Amniotic epithelial cell (primary cell): ENCODE data around the gene C1QL1.

Experiments used
- DNase-seq: peaks from one replicate; pipeline ENCODE4 v3.0.0-alpha.2; 2010; ENCODE audit warnings: low read depth

Gene C1QL1

GRCh38 chr17:44930667-44931066 lies 37.4 kb downstream of the C1QL1 start:
- DNase-seq = no peak

GRCh38 chr17:44928950-44929720 lies 39.0 kb downstream of the C1QL1 start:
- no peak for DNase-seq

GRCh38 chr17:44928136-44928535 lies 40.0 kb downstream of the C1QL1 start:
- no peak for DNase-seq

GRCh38 chr17:44927696-44928095 lies 40.4 kb downstream of the C1QL1 start:
- no peak for DNase-seq

GRCh38 chr17:44926821-44927525 lies 41.1 kb downstream of the C1QL1 start:
- DNase-seq = no peak

GRCh38 chr17:44925731-44926697 lies 42.1 kb downstream of the C1QL1 start:
- DNase-seq = no peak

GRCh38 chr17:44924107-44924544 lies 44.0 kb downstream of the C1QL1 start:
- no peak for DNase-seq

- DNase-seq = no peak
These were observed 45.2 kb downstream of the C1QL1 start for GRCh38 chr17:44922746-44923470.

GRCh38 chr17:44922136-44922535 lies 46.0 kb downstream of the C1QL1 start:
- no peak for DNase-seq

- no peak for DNase-seq
These were observed 46.8 kb downstream of the C1QL1 start for GRCh38 chr17:44921122-44921882.

- DNase-seq = no peak
These were observed 47.5 kb downstream of the C1QL1 start for GRCh38 chr17:44920565-44920940.

GRCh38 chr17:44919885-44920564 lies 48.1 kb downstream of the C1QL1 start:
- peak; percentile 68 for DNase-seq

- no peak for DNase-seq
These were observed 48.7 kb downstream of the C1QL1 start for GRCh38 chr17:44919411-44919810.

GRCh38 chr17:44918006-44918405 lies 50.1 kb downstream of the C1QL1 start:
- DNase-seq = no peak

- DNase-seq = no peak
These were observed 50.6 kb downstream of the C1QL1 start for GRCh38 chr17:44917456-44917855.

- DNase-seq = peak; percentile 37
These were observed 51.3 kb downstream of the C1QL1 start for GRCh38 chr17:44916781-44917241.

- peak; percentile 28 for DNase-seq
These were observed 52.0 kb downstream of the C1QL1 start for GRCh38 chr17:44915862-44916780.

- DNase-seq = no peak
These were observed 52.8 kb downstream of the C1QL1 start, which contains the start of gene GFAP for GRCh38 chr17:44915321-44915726. Gene GFAP, minus strand, starts transcription at chr17:44915500. Its CDS starts 14 bp downstream, at chr17:44915486.

- no peak for DNase-seq
These were observed 53.3 kb downstream of the C1QL1 start for GRCh38 chr17:44914698-44915271.
